GM12865 (cell line): ENCODE measurements around the gene VPS72.

Source experiments
- DNase-seq: peaks from one replicate; pipeline ENCODE4 v3.0.0; 2010; ENCODE audit warnings: low read depth
- H3K4me3 ChIP-seq: 2 replicates; pipeline ENCODE4 v1.5.1; 2011; ENCODE audit warnings: mild to moderate bottlenecking, low read depth, low read length, control low read depth
- TF ChIP-seq, protein P1 (sequence below): IDR thresholded peaks from 2 replicates; pipeline ENCODE4 v1.5.1; 2011; ENCODE audit warnings: low read length, control low read depth, low read depth, inconsistent platforms; ENCODE audit not compliant: insufficient read depth; ENCODE audit errors: missing control alignments

VPS72 gene

DNA sequence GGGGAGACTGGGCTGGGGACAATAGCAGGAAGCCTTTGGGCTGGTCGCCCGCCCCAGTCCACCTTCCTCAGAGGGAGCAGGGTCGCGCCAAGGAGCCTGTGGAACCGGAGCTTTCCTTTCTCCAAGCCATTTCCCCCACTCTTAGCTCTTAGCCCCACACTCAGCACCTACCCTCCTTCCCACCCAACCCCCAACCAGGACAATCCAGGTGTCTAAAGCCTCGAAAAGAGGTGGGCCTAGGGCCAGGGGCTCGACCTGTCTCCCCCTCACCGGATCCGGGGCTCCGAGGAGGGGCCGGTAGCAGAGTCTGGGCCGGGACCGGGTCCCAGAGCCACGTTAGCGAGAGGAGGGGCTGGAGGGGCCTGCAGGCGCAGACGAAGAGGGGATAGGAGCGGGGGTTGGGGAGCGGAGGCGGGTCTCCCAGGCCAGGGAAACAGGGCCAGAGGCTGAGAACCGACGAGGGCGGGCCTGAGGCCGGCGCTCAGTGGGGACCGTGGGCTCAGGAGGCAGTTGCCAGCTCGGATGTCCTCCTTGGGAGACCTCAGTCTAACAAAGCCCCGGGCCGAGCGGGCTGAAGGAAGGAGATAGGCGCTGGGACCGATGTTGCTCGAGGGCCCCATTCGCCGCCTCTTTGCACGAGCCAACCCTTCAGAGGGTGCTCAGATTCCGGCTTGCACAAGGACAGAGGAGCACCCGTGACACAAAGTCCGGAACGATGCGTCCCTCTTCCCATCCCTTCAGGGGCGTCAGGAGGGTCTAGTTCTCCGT lies 44.5 kb downstream of the VPS72 start:
- no peak for DNase-seq
- TF ChIP-seq, protein P1, sequence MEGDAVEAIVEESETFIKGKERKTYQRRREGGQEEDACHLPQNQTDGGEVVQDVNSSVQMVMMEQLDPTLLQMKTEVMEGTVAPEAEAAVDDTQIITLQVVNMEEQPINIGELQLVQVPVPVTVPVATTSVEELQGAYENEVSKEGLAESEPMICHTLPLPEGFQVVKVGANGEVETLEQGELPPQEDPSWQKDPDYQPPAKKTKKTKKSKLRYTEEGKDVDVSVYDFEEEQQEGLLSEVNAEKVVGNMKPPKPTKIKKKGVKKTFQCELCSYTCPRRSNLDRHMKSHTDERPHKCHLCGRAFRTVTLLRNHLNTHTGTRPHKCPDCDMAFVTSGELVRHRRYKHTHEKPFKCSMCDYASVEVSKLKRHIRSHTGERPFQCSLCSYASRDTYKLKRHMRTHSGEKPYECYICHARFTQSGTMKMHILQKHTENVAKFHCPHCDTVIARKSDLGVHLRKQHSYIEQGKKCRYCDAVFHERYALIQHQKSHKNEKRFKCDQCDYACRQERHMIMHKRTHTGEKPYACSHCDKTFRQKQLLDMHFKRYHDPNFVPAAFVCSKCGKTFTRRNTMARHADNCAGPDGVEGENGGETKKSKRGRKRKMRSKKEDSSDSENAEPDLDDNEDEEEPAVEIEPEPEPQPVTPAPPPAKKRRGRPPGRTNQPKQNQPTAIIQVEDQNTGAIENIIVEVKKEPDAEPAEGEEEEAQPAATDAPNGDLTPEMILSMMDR: no peak
- peak overlapping the region; percentile 55; the same call in 1 of the 2 replicates for H3K4me3 ChIP-seq

DNA sequence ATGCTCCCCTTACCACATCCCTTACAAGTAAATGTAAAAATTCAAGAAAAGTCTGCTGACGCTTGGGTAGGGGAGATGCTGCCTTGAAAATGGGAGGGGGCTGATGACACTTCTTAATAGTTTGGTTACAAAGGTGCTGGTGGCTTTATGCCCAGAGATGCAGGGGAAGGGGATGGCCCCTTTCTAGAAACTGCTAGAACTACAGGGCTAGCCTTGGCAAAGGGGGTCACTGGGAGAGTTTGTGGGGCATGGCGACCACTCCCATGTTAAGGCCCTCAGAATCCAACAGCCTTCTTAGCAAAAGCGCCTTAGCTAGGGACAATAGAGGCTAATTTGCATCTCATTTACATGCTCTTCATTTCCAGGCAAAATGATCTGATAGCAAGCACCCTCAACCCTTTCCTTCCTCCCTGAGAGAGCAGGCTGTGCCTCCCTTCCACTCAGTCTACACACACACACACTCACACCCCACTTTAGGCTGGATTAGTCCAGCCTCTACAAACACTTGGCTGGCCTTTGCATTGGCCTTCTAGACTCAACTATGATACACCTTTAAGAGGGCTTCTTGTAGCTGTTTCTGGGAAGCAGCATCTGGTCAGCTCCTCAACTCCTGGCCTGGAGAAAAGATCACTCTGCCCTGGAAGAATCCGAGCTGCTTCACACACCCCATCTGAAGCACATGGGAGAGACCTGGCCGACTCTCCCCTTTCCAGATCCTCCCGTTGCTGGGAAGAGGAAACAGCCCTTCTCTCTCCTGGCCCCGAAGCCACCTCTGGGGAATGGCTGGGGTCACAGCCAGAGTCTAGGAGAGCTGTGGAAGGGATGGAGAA lies 45.3 kb downstream of the VPS72 start:
- no peak for DNase-seq
- H3K4me3 ChIP-seq: no peak overlapping the region
- TF ChIP-seq, protein P1: no peak

DNA sequence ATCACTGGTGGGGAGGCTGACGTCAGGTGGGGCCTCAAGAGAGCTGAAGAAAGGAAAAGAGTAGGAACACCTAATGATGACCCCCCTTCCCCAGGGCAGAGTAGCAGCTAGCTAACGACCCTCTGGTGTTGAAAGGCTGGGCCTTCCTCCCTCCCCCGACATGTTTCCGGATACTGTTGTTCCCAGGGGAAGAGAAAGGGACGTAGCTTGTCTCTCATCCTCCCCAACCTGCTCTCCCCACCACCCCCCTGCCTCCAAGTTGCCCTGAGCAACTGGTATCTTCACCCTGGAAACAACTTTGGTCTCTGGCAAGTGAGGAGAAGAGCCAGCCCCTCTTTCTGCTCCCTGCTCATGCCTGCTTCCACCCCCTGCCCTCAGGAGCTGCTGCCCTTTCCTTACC lies 46.0 kb downstream of the VPS72 start:
- TF ChIP-seq, protein P1: no peak
- H3K4me3 ChIP-seq: no peak overlapping the region
- DNase-seq: no peak

DNA sequence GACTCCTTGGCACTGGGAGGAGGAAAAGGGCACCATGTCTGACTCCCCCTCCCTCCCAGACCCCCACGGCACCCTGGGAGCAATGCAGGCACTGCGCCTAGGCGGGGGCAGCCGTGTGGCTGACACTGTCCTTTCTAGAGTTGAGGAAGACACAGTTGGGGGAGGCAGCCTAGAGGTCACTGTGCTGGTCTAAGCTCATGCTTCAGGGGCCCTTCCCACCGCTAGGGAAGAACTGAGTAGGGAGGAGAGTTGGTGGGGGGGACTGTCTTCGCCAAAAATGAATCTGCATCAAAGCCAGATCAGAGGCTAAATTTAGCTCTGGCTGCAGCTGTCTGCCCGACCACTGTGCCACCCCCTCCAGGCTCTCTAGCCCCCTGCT lies 47.0 kb downstream of the VPS72 start:
- no peak for DNase-seq
- no peak overlapping the region for H3K4me3 ChIP-seq
- TF ChIP-seq, protein P1: no peak

DNA sequence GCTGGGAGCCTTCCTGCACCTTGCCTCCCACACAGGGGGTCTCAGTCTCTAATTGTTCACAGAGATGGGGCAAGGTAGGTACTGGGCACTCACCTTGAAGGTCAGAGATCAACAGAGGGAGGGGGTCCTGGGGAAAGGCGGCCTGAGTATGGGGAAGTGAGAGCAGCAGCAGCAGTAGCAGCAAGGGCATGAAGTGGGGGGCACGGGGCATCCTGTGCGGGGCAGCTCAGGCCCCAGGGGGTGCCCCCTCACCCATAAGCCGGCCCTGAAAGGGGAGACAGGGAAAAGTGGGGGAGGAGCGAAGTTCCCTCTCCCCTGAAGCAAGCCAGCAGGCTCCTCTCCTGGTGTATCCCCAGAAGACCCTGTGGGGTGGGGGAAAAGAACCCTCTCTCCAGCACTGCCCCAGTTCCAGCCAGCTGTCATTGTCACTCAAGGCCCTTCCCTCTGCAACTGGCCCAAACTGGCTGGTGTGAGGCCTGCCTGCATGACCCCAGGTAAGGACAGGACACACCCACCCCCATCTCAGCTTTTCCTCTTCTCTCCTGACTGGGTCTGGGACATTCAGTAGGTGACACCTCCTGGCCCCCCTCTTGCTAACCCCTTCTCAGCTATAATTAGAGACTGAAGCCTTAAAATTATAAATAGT lies 47.5 kb downstream of the VPS72 start:
- no peak overlapping the region for H3K4me3 ChIP-seq
- no peak for DNase-seq
- TF ChIP-seq, protein P1: no peak

DNA sequence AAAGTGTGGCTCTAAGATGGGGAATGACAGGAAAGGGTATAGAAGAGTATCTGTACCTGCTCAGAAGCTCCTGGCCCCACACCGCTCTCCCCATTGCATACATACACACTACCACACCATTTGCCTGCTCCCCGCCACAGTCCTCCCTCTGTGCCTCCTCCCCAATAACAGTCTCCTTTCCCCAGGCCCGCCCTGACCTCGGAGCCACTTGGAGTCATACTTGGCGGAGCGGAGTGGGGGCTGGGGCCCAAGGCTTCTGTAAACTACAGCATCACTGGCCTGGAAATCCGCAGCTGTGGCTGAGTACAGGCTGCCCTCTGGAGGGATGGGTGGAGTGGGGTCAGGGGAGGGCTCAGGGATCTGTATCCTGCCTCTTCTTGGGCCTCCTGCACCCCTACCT lies 52.2 kb downstream of the VPS72 start:
- TF ChIP-seq, protein P1: no peak
- H3K4me3 ChIP-seq: no peak overlapping the region
- no peak for DNase-seq
